GM12892 (cell line): ENCODE results near the gene LDLRAD3.

Experiments used
- DNase-seq: peaks from one replicate; pipeline ENCODE4 v3.0.0; 2011; ENCODE audit not compliant: insufficient read length
- FAIRE-seq: peaks from 2 replicates; lab custom pipeline; 2011; peaks lifted over from hg19 to GRCh38; lab: Jason Lieb, UNC
- POLR2A ChIP-seq: IDR thresholded peaks from 2 replicates; pipeline ENCODE4 v1.6.1; 2011; ENCODE audit warnings: low read depth, low read length, control low read depth
- POLR2AphosphoS5 ChIP-seq: IDR thresholded peaks from 2 replicates; pipeline ENCODE4 v1.6.1; 2011; ENCODE audit warnings: low read depth, low read length, control low read depth
- TAF1 ChIP-seq: IDR thresholded peaks from 2 replicates; pipeline ENCODE4 v1.6.1; 2011; ENCODE audit warnings: low read depth, mild to moderate bottlenecking, control low read depth, low read length, borderline replicate concordance

Gene LDLRAD3

GRCh38 chr11:35944503-35945136 is 758 bp downstream of the LDLRAD3 start:
- no peak for FAIRE-seq
- DNase-seq, result no peak
- TF ChIP-seq TAF1 (no peak), POLR2AphosphoS5 (no peak), POLR2A (no peak)

GRCh38 chr11:35945137-35945518 is 1.3 kb downstream of the LDLRAD3 start:
- DNase-seq (no peak), FAIRE-seq (no peak)
- TF ChIP-seq POLR2A (no peak), POLR2AphosphoS5 (no peak), TAF1 (no peak)

DNA sequence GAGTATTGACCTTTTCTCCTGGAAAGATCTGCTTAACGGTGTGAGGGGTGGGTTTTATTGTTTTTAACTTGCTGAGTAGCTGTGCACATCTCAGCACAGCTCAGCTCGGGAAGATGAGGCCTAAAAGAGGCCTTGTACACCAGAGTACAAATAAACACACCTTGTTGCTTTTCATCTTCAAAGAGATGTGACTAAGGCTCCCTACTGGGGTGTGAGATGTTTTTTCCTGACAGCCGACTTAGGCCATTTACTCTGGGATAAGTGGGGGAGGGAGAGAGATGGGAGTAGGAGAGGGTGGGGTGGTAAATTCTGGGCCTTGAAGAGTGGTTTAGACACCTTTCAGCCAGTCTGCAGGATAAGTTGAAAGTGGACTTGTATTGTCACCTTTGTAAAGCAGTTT is 2.9 kb downstream of the LDLRAD3 start:
- TF ChIP-seq POLR2AphosphoS5 (no peak), POLR2A (no peak), TAF1 (no peak)
- DNase-seq, result no peak
- no peak for FAIRE-seq

GRCh38 chr11:35947437-35947836 is 3.6 kb downstream of the LDLRAD3 start:
- TF ChIP-seq POLR2A (no peak), TAF1 (no peak)
- FAIRE-seq (no peak), DNase-seq (no peak)

- TF ChIP-seq TAF1, result no peak
- no peak for TF ChIP-seq POLR2AphosphoS5
- TF ChIP-seq POLR2A, result no peak
- FAIRE-seq, result no peak
- no peak for DNase-seq
These were observed 5.4 kb downstream of the LDLRAD3 start for GRCh38 chr11:35949242-35949641.

GRCh38 chr11:35950082-35950481 is 6.2 kb downstream of the LDLRAD3 start:
- DNase-seq (no peak), FAIRE-seq (no peak)
- TF ChIP-seq POLR2AphosphoS5, result no peak
- no peak for TF ChIP-seq TAF1
- no peak for TF ChIP-seq POLR2A

GRCh38 chr11:35951680-35952079 is 7.8 kb downstream of the LDLRAD3 start:
- TF ChIP-seq POLR2AphosphoS5 (no peak), TAF1 (no peak), POLR2A (no peak)
- no peak for FAIRE-seq
- DNase-seq, result no peak

DNA sequence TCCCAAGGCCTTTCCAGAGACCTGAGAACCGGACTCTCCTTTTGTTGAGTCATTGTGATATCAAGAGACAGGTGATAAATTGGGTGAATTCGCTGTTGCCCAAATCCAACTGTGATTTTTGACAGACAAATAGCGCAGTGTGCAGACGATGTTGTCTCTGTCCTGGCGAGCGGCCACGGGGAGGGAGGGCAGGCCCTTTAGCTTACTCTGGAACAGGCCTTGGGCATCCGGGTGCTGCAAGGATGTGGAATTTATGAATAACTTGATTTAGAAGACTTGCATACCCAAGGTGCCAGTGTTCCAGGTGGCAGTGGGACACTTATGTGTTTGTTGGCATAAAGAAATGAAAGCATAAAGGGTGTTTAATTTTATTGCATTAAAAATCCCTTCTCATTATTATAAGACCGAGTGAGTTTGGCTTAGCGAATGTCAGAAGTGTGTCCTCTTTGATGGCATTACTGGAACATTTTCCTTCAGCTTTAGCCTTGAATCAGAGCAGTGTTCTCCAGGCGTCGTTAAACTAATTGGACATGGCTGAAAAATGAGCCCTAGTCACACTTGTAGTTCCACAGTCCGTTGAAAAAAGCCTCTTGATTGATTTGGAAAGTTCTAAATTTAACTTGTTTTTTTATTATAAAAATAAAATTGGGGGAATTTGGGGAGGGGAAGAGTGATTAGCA is 9.4 kb downstream of the LDLRAD3 start:
- no peak for TF ChIP-seq POLR2A
- no peak for TF ChIP-seq TAF1
- TF ChIP-seq POLR2AphosphoS5, result no peak
- FAIRE-seq (no peak), DNase-seq (no peak)

DNA sequence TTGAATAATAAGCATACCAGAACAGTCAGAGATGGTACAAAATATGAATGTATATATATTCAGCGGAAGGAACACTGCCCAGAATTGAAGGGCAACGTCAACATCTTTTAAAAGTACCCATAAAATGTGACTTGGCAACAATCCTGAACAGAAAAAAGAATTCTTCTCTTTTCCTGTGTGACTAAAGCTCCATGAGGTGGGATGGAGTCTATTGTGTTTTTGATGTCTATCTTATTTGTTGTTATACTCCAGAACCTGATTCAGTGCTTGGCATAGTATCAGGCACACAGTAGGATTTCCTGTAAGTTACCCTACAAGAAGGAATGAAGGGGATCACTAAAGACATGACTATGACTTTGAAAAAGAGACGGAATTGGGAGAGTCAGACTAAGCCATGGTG is 10.3 kb downstream of the LDLRAD3 start:
- no peak for DNase-seq
- TF ChIP-seq POLR2A (no peak), TAF1 (no peak), POLR2AphosphoS5 (no peak)
- FAIRE-seq, result no peak

- DNase-seq (no peak), FAIRE-seq (no peak)
- TF ChIP-seq TAF1, result no peak
- TF ChIP-seq POLR2AphosphoS5, result no peak
- TF ChIP-seq POLR2A, result no peak
These were observed 11.8 kb downstream of the LDLRAD3 start for GRCh38 chr11:35955636-35956035.

- no peak for FAIRE-seq
- no peak for DNase-seq
- TF ChIP-seq TAF1 (no peak), POLR2AphosphoS5 (no peak), POLR2A (no peak)
These were observed 18.7 kb downstream of the LDLRAD3 start for GRCh38 chr11:35962369-35963138.

GRCh38 chr11:35963911-35964310 is 20.0 kb downstream of the LDLRAD3 start:
- FAIRE-seq (no peak), DNase-seq (no peak)
- TF ChIP-seq TAF1 (no peak), POLR2A (no peak), POLR2AphosphoS5 (no peak)
